ENCODE results near the gene CEP85.
"Not testable (repeated sequence)": the region's sequence is repeated elsewhere in the genome, so short reads cannot be mapped to it uniquely, and the experiment has no call there.

CEP85 gene

GRCh38 chr1:26291939-26292338, 57.9 kb downstream of the CEP85 start:
- Histone ChIP-seq H3K36me3 (ENCODE audit: control insufficient read depth in 4 of 4, insufficient read depth in 4 of 4, low read length in 3 of 4) (peaks cover 0 to 36% (median 10%) of the 10 kb centered on the region in 4 experiments), H3K9me3 (ENCODE audit: control extremely low read depth in 1 of 5, control insufficient read depth in 4 of 5, insufficient read depth in 2 of 5, low read depth in 1 of 5, low read length in 4 of 5) (no peaks in the 10 kb centered on the region), H3K4me3 (ENCODE audit: control insufficient read depth in 1 of 7, extremely low read depth in 1 of 7, insufficient read depth in 4 of 7, low read depth in 2 of 7, low read length in 6 of 7) (no peak overlapping the region), H3K27me3 (replicated peaks in 2 of 5; ENCODE audit: control insufficient read depth in 4 of 5, insufficient read depth in 5 of 5, low read length in 4 of 5) (no peaks in the 10 kb centered on the region), H3K27ac (ENCODE audit: insufficient read depth in 1 of 2, low read depth in 1 of 2, low read length in 2 of 2, poor library complexity in 1 of 2, severe bottlenecking in 2 of 2) (peak overlapping the region in 1 of 2 experiments; percentile 92), H3K4me1 (ENCODE audit: control extremely low read depth in 1 of 4, control insufficient read depth in 4 of 4, insufficient read depth in 4 of 4, low read length in 3 of 4) (peaks cover 22 to 61% (median 58%) of the 10 kb centered on the region in 4 experiments)
- POLR2A ChIA-PET: interaction anchor here (1.4 kb wide), 1 partner anchor 13 kb away, joined by 3 read pairs; the partner anchor contains the start of gene SH3BGRL3
- 90% methylated on average over 4 of the region's 4 CpGs for WGBS (ENCODE audit: insufficient coverage)
- CTCF ChIA-PET: interaction anchor here (4.8 to 10.7 kb wide), 2 partner anchors 15 kb away, joined by 26 to 110 read pairs; partner anchors contain the start of genes SH3BGRL3 and UBXN11
- no peak for DNase-seq

- not testable (repeated sequence) for H3K4me3 ChIP-seq (ENCODE audit: control insufficient read depth in 1 of 7, extremely low read depth in 1 of 7, insufficient read depth in 4 of 7, low read depth in 2 of 7, low read length in 6 of 7); H3K9me3 ChIP-seq (ENCODE audit: control extremely low read depth in 1 of 5, control insufficient read depth in 4 of 5, insufficient read depth in 2 of 5, low read depth in 1 of 5, low read length in 4 of 5); H3K27me3 ChIP-seq (replicated peaks in 2 of 5; ENCODE audit: control insufficient read depth in 4 of 5, insufficient read depth in 5 of 5, low read length in 4 of 5); H3K27ac ChIP-seq (ENCODE audit: insufficient read depth in 1 of 2, low read depth in 1 of 2, low read length in 2 of 2, poor library complexity in 1 of 2, severe bottlenecking in 2 of 2)
- peaks cover 0 to 43% (median 10%) of the 10 kb centered on the region in 4 experiments for H3K36me3 ChIP-seq (ENCODE audit: control insufficient read depth in 4 of 4, insufficient read depth in 4 of 4, low read length in 3 of 4)
- WGBS (ENCODE audit: insufficient coverage): 87% methylated on average over 5 of the region's 5 CpGs
- ChIA-PET CTCF (interaction anchor here (10.7 kb wide), 1 partner anchor 16 kb away, joined by 110 read pairs; the partner anchor contains the start of gene SH3BGRL3), POLR2A (interaction anchor here (1.4 kb wide), 1 partner anchor 13 kb away, joined by 3 read pairs; the partner anchor contains the start of gene SH3BGRL3)
- DNase-seq: peak in 1 of 3 donors; percentile 26
- H3K4me1 ChIP-seq (ENCODE audit: control extremely low read depth in 1 of 4, control insufficient read depth in 4 of 4, insufficient read depth in 4 of 4, low read length in 3 of 4): peaks cover 17 to 53% (median 50%) of the 10 kb centered on the region in 4 experiments
Observed at GRCh38 chr1:26292735-26293134, 58.7 kb downstream of the CEP85 start.

GRCh38 chr1:26293911-26294463, 60.0 kb downstream of the CEP85 start:
- no peak overlapping the region for H3K4me3 ChIP-seq (ENCODE audit: control insufficient read depth in 1 of 7, extremely low read depth in 1 of 7, insufficient read depth in 4 of 7, low read depth in 2 of 7, low read length in 6 of 7)
- POLR2A ChIA-PET: no interaction called here
- no peaks in the 10 kb centered on the region for H3K27me3 ChIP-seq (replicated peaks in 2 of 5; ENCODE audit: control insufficient read depth in 4 of 5, insufficient read depth in 5 of 5, low read length in 4 of 5)
- H3K9me3 ChIP-seq (ENCODE audit: control extremely low read depth in 1 of 5, control insufficient read depth in 4 of 5, insufficient read depth in 2 of 5, low read depth in 1 of 5, low read length in 4 of 5): no peaks in the 10 kb centered on the region
- H3K4me1 ChIP-seq (ENCODE audit: control extremely low read depth in 1 of 4, control insufficient read depth in 4 of 4, insufficient read depth in 4 of 4, low read length in 3 of 4): peaks cover 10 to 43% (median 37%) of the 10 kb centered on the region in 4 experiments
- CTCF ChIA-PET: interaction anchor here (1.0 to 10.7 kb wide), 3 partner anchors 17 to 28 kb away, joined by 3 to 110 read pairs (median 3); partner anchors contain the start of genes CD52 and SH3BGRL3
- H3K27ac ChIP-seq (ENCODE audit: insufficient read depth in 1 of 2, low read depth in 1 of 2, low read length in 2 of 2, poor library complexity in 1 of 2, severe bottlenecking in 2 of 2): no peak overlapping the region
- DNase-seq: no peak
- WGBS (ENCODE audit: insufficient coverage): 89% methylated on average over 11 of the region's 11 CpGs
- H3K36me3 ChIP-seq (ENCODE audit: control insufficient read depth in 4 of 4, insufficient read depth in 4 of 4, low read length in 3 of 4): peaks cover 0 to 46% (median 10%) of the 10 kb centered on the region in 4 experiments

GRCh38 chr1:26295194-26296138, 61.5 kb downstream of the CEP85 start:
- peaks cover 10 to 29% (median 22%) of the 10 kb centered on the region in 4 experiments for H3K4me1 ChIP-seq (ENCODE audit: control extremely low read depth in 1 of 4, control insufficient read depth in 4 of 4, insufficient read depth in 4 of 4, low read length in 3 of 4)
- ChIA-PET CTCF (interaction anchor here (1.2 to 1.9 kb wide), 4 partner anchors 18 to 27 kb away, joined by 3 to 5 read pairs (median 4); no protein-coding TSS in a partner anchor), POLR2A (interaction anchor here (1.0 kb wide), 1 partner anchor 10 kb away, joined by 3 read pairs; no protein-coding TSS in a partner anchor)
- peaks cover 0 to 46% (median 10%) of the 10 kb centered on the region in 4 experiments for H3K36me3 ChIP-seq (ENCODE audit: control insufficient read depth in 4 of 4, insufficient read depth in 4 of 4, low read length in 3 of 4)
- H3K27ac ChIP-seq (ENCODE audit: insufficient read depth in 1 of 2, low read depth in 1 of 2, low read length in 2 of 2, poor library complexity in 1 of 2, severe bottlenecking in 2 of 2): no peak overlapping the region
- no peak overlapping the region for H3K4me3 ChIP-seq (ENCODE audit: control insufficient read depth in 1 of 7, extremely low read depth in 1 of 7, insufficient read depth in 4 of 7, low read depth in 2 of 7, low read length in 6 of 7)
- WGBS (ENCODE audit: insufficient coverage): 94% methylated on average over 22 of the region's 22 CpGs
- H3K9me3 ChIP-seq (ENCODE audit: control extremely low read depth in 1 of 5, control insufficient read depth in 4 of 5, insufficient read depth in 2 of 5, low read depth in 1 of 5, low read length in 4 of 5): no peaks in the 10 kb centered on the region
- no peaks in the 10 kb centered on the region for H3K27me3 ChIP-seq (replicated peaks in 2 of 5; ENCODE audit: control insufficient read depth in 4 of 5, insufficient read depth in 5 of 5, low read length in 4 of 5)
- no peak for DNase-seq

GRCh38 chr1:26296340-26297056, 62.5 kb downstream of the CEP85 start:
- H3K27me3 ChIP-seq (replicated peaks in 2 of 5; ENCODE audit: control insufficient read depth in 4 of 5, insufficient read depth in 5 of 5, low read length in 4 of 5): no peaks in the 10 kb centered on the region
- 91% methylated on average over 15 of the region's 16 CpGs for WGBS (ENCODE audit: insufficient coverage)
- no peak for DNase-seq
- no peak overlapping the region for H3K4me3 ChIP-seq (ENCODE audit: control insufficient read depth in 1 of 7, extremely low read depth in 1 of 7, insufficient read depth in 4 of 7, low read depth in 2 of 7, low read length in 6 of 7)
- peaks cover 0 to 48% (median 13%) of the 10 kb centered on the region in 4 experiments for H3K36me3 ChIP-seq (ENCODE audit: control insufficient read depth in 4 of 4, insufficient read depth in 4 of 4, low read length in 3 of 4)
- peaks cover 6 to 19% (median 12%) of the 10 kb centered on the region in 4 experiments for H3K4me1 ChIP-seq (ENCODE audit: control extremely low read depth in 1 of 4, control insufficient read depth in 4 of 4, insufficient read depth in 4 of 4, low read length in 3 of 4)
- ChIA-PET CTCF (interaction anchor here (0.8 to 1.9 kb wide), 5 partner anchors 9 to 25 kb away, joined by 3 to 5 read pairs (median 4); partner anchors contain the start of gene SH3BGRL3), POLR2A (interaction anchor here (1.0 kb wide), 1 partner anchor 11 kb away, joined by 3 read pairs; no protein-coding TSS in a partner anchor)
- no peak overlapping the region for H3K27ac ChIP-seq (ENCODE audit: insufficient read depth in 1 of 2, low read depth in 1 of 2, low read length in 2 of 2, poor library complexity in 1 of 2, severe bottlenecking in 2 of 2)
- H3K9me3 ChIP-seq (ENCODE audit: control extremely low read depth in 1 of 5, control insufficient read depth in 4 of 5, insufficient read depth in 2 of 5, low read depth in 1 of 5, low read length in 4 of 5): no peaks in the 10 kb centered on the region

GRCh38 chr1:26297057-26297790, 63.2 kb downstream of the CEP85 start:
- Histone ChIP-seq H3K4me3 (ENCODE audit: control insufficient read depth in 1 of 7, extremely low read depth in 1 of 7, insufficient read depth in 4 of 7, low read depth in 2 of 7, low read length in 6 of 7) (no peak overlapping the region), H3K36me3 (ENCODE audit: control insufficient read depth in 4 of 4, insufficient read depth in 4 of 4, low read length in 3 of 4) (peaks cover 0 to 46% (median 13%) of the 10 kb centered on the region in 4 experiments), H3K9me3 (ENCODE audit: control extremely low read depth in 1 of 5, control insufficient read depth in 4 of 5, insufficient read depth in 2 of 5, low read depth in 1 of 5, low read length in 4 of 5) (no peaks in the 10 kb centered on the region), H3K27ac (ENCODE audit: insufficient read depth in 1 of 2, low read depth in 1 of 2, low read length in 2 of 2, poor library complexity in 1 of 2, severe bottlenecking in 2 of 2) (no peak overlapping the region), H3K27me3 (replicated peaks in 2 of 5; ENCODE audit: control insufficient read depth in 4 of 5, insufficient read depth in 5 of 5, low read length in 4 of 5) (no peaks in the 10 kb centered on the region), H3K4me1 (ENCODE audit: control extremely low read depth in 1 of 4, control insufficient read depth in 4 of 4, insufficient read depth in 4 of 4, low read length in 3 of 4) (peaks cover 2 to 12% (median 6%) of the 10 kb centered on the region in 4 experiments)
- POLR2A ChIA-PET: no interaction called here
- CTCF ChIA-PET: interaction anchor here (0.8 to 1.9 kb wide), 5 partner anchors 10 to 25 kb away, joined by 3 to 5 read pairs (median 4); partner anchors contain the start of gene SH3BGRL3
- 100% methylated on average over 9 of the region's 12 CpGs for WGBS (ENCODE audit: insufficient coverage)
- no peak for DNase-seq
